ENCODE measurements around the gene VOPP1. TPM values are rescaled to one million over a fixed set of nuclear protein-coding genes. Genes with fewer than 3 reads are reported as not detected.
"Not testable (repeated sequence)": the region's sequence is repeated elsewhere in the genome, so short reads cannot be mapped to it uniquely, and the experiment has no call there.

Gene VOPP1
- 66.2 TPM for total RNA-seq
- long read RNA-seq, transcript VOPP1-201 (5 exons, 2,962 nt): major isoform, 96 of 150 reads
- long read RNA-seq, partial matches to known transcripts: 6 of 150 reads
- long read RNA-seq, other reads (novel, unspliced or antisense): 47 of 150 reads

- H3K9me3 ChIP-seq: no peaks in the 10 kb centered on the region
- intact Hi-C loops (cut with DNase I): no loop called here
- ATAC-seq: peak; percentile 91 to 93
- no peaks in the 10 kb centered on the region for H3K36me3 ChIP-seq
- H3K27me3 ChIP-seq (ENCODE audit: low read depth): no peaks in the 10 kb centered on the region
- H3K4me3 ChIP-seq: peak within 1 kb of the TSS; percentile 99
- peak within 1 kb of the TSS; percentile 90 for H3K27ac ChIP-seq
- DNase-seq: peak; percentile 73
- H3K4me1 ChIP-seq: peaks cover 50% of the 10 kb centered on the region
- no peak for TF ChIP-seq CTCF (IDR thresholded peaks at IDR 0.05)
Measured at GRCh38 chr7:55572378-55573233, at the start of gene VOPP1. Gene VOPP1, minus strand, starts transcription at chr7:55572502. Its CDS starts 178 bp downstream, at chr7:55572324.

GRCh38 chr7:55618913-55619312, 46.6 kb upstream of the VOPP1 start:
- no peak for TF ChIP-seq CTCF (IDR thresholded peaks at IDR 0.05)
- Histone ChIP-seq H3K36me3 (no peaks in the 10 kb centered on the region), H3K4me1 (no peaks in the 10 kb centered on the region), H3K27ac (no peak overlapping the region), H3K27me3 (ENCODE audit: low read depth) (peaks cover 7% of the 10 kb centered on the region), H3K4me3 (no peak overlapping the region), H3K9me3 (peaks cover 5% of the 10 kb centered on the region)
- intact Hi-C loops (cut with DNase I): no loop called here
- ATAC-seq (no peak), DNase-seq (no peak)

- H3K4me3 ChIP-seq; H3K36me3 ChIP-seq; H3K27me3 ChIP-seq (ENCODE audit: low read depth); DNase-seq; H3K27ac ChIP-seq; H3K4me1 ChIP-seq; intact Hi-C loops (cut with DNase I); ATAC-seq; H3K9me3 ChIP-seq: not testable (repeated sequence)
Measured at GRCh38 chr7:55614365-55615064, 42.2 kb upstream of the VOPP1 start.

- ATAC-seq; H3K27me3 ChIP-seq (ENCODE audit: low read depth); H3K9me3 ChIP-seq; DNase-seq; H3K36me3 ChIP-seq; H3K4me3 ChIP-seq; intact Hi-C loops (cut with DNase I); H3K27ac ChIP-seq; H3K4me1 ChIP-seq: not testable (repeated sequence)
Measured at GRCh38 chr7:55609726-55610125, 37.4 kb upstream of the VOPP1 start.

- H3K4me3 ChIP-seq; DNase-seq; H3K27me3 ChIP-seq (ENCODE audit: low read depth); H3K27ac ChIP-seq; H3K36me3 ChIP-seq; ATAC-seq; H3K4me1 ChIP-seq; H3K9me3 ChIP-seq; intact Hi-C loops (cut with DNase I): not testable (repeated sequence)
Measured at GRCh38 chr7:55605661-55606060, 33.4 kb upstream of the VOPP1 start.

- TF ChIP-seq CTCF (IDR thresholded peaks at IDR 0.05): peak; percentile 25
- H3K36me3 ChIP-seq; H3K4me3 ChIP-seq; H3K4me1 ChIP-seq; DNase-seq; H3K27ac ChIP-seq; H3K9me3 ChIP-seq; intact Hi-C loops (cut with DNase I); H3K27me3 ChIP-seq (ENCODE audit: low read depth): not testable (repeated sequence)
- ATAC-seq: peak; percentile 37 to 45
Measured at GRCh38 chr7:55597944-55598499, 25.7 kb upstream of the VOPP1 start.

- ATAC-seq; H3K27ac ChIP-seq; H3K27me3 ChIP-seq (ENCODE audit: low read depth); DNase-seq; H3K36me3 ChIP-seq; H3K9me3 ChIP-seq; intact Hi-C loops (cut with DNase I); H3K4me1 ChIP-seq; H3K4me3 ChIP-seq: not testable (repeated sequence)
Measured at GRCh38 chr7:55597214-55597739, 25.0 kb upstream of the VOPP1 start.
